Measurements from ENCODE around the gene GAB1. TPM values are rescaled to one million over a fixed set of nuclear protein-coding genes. Genes with fewer than 3 reads are reported as not detected.

GAB1 gene
- total RNA-seq, 1 experiment from 2014 or later = 3.8 TPM

- RAD21 ChIA-PET (ENCODE audit: low non-redundant PET in 1 of 2, low total read pairs in 2 of 2, uncharacterized antibody in 2 of 2, unreplicated experiment in 2 of 2) = no interaction called here
- intact Hi-C loops (cut with micrococcal nuclease) = loop anchor here (5.0 kb wide), 1 partner anchor 191 kb away; no protein-coding TSS in a partner anchor
- POLR2A ChIA-PET = no interaction called here
Measured at GRCh38 chr4:143417679-143418403, 81.2 kb downstream of the GAB1 start.

More at GRCh38 chr4:143417679-143418403, 81.2 kb downstream of the GAB1 start:
- no peak overlapping the region for H2AFZ ChIP-seq (ENCODE audit: low read depth, low read length, poor library complexity, severe bottlenecking)
- DNase-seq (ENCODE audit: low read depth, low spot score) (no peak), ATAC-seq (no peak)
- H3K9me3 ChIP-seq (ENCODE audit: control insufficient read depth in 1 of 2, insufficient read depth in 1 of 2, low read depth in 1 of 2, low read length in 2 of 2) = no peaks in the 10 kb centered on the region
- TF ChIP-seq RAD21 (IDR thresholded peaks at IDR 0.05; ENCODE audit: low read depth) (no peak), YY1 (IDR thresholded peaks at IDR 0.05; ENCODE audit: extremely low read depth, insufficient replicate concordance, low read depth, low read length) (no peak), SP1 (IDR thresholded peaks at IDR 0.05; ENCODE audit: low read depth) (no peak), SIN3A (IDR thresholded peaks at IDR 0.05; ENCODE audit: low read depth) (no peak), POLR2AphosphoS5 (IDR thresholded peaks at IDR 0.05; ENCODE audit: low read depth, low read length) (no peak), EZH2phosphoT487 (IDR thresholded peaks at IDR 0.05; ENCODE audit: borderline replicate concordance) (no peak), EZH2 (IDR thresholded peaks at IDR 0.05) (no peak), ELF1 (IDR thresholded peaks at IDR 0.05; ENCODE audit: borderline replicate concordance, low read depth) (no peak), CBX3 (IDR thresholded peaks at IDR 0.05; ENCODE audit: low read depth) (no peak), EGR1 (IDR thresholded peaks at IDR 0.05; ENCODE audit: low read depth) (no peak), JUND (IDR thresholded peaks at IDR 0.05) (no peak), FOSL1 (IDR thresholded peaks at IDR 0.05; ENCODE audit: low read depth) (no peak), SRF (IDR thresholded peaks at IDR 0.05; ENCODE audit: low read depth) (no peak), ZNF274 (IDR thresholded peaks at IDR 0.05; ENCODE audit: low read depth, low read length) (no peak), REST (IDR thresholded peaks at IDR 0.05; ENCODE audit: low read depth) (no peak), TCF7L2 (IDR thresholded peaks at IDR 0.05; ENCODE audit: borderline replicate concordance, extremely low read depth, insufficient read depth, insufficient read length) (no peak), POLR2A (IDR thresholded peaks at IDR 0.05; ENCODE audit: borderline replicate concordance, extremely low read depth, insufficient read depth, insufficient read length) (no peak)
- TF ChIP-seq, protein P1, sequence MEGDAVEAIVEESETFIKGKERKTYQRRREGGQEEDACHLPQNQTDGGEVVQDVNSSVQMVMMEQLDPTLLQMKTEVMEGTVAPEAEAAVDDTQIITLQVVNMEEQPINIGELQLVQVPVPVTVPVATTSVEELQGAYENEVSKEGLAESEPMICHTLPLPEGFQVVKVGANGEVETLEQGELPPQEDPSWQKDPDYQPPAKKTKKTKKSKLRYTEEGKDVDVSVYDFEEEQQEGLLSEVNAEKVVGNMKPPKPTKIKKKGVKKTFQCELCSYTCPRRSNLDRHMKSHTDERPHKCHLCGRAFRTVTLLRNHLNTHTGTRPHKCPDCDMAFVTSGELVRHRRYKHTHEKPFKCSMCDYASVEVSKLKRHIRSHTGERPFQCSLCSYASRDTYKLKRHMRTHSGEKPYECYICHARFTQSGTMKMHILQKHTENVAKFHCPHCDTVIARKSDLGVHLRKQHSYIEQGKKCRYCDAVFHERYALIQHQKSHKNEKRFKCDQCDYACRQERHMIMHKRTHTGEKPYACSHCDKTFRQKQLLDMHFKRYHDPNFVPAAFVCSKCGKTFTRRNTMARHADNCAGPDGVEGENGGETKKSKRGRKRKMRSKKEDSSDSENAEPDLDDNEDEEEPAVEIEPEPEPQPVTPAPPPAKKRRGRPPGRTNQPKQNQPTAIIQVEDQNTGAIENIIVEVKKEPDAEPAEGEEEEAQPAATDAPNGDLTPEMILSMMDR (IDR thresholded peaks at IDR 0.05 in 2 of 3, conservative IDR thresholded peaks at IDR 0.05 in 1 of 3; ENCODE audit: borderline replicate concordance in 1 of 3, insufficient read depth in 1 of 3, low read depth in 2 of 3, low read length in 2 of 3) = no peak
- TF ChIP-seq, protein P2, sequence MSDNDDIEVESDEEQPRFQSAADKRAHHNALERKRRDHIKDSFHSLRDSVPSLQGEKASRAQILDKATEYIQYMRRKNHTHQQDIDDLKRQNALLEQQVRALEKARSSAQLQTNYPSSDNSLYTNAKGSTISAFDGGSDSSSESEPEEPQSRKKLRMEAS (IDR thresholded peaks at IDR 0.05) = no peak
- TF ChIP-seq, protein P3, sequence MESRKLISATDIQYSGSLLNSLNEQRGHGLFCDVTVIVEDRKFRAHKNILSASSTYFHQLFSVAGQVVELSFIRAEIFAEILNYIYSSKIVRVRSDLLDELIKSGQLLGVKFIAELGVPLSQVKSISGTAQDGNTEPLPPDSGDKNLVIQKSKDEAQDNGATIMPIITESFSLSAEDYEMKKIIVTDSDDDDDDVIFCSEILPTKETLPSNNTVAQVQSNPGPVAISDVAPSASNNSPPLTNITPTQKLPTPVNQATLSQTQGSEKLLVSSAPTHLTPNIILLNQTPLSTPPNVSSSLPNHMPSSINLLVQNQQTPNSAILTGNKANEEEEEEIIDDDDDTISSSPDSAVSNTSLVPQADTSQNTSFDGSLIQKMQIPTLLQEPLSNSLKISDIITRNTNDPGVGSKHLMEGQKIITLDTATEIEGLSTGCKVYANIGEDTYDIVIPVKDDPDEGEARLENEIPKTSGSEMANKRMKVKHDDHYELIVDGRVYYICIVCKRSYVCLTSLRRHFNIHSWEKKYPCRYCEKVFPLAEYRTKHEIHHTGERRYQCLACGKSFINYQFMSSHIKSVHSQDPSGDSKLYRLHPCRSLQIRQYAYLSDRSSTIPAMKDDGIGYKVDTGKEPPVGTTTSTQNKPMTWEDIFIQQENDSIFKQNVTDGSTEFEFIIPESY (IDR thresholded peaks at IDR 0.05; ENCODE audit: extremely low read depth, insufficient replicate concordance, low read length) = no peak
- H3K4me3 ChIP-seq (replicated peaks in 1 of 2; ENCODE audit: low read depth in 1 of 2, low read length in 2 of 2) = no peak overlapping the region
- no TSS peak for BruUV-seq (replicated peaks)
- no peak overlapping the region for H3K9ac ChIP-seq (ENCODE audit: low read length)
- H3K4me2 ChIP-seq (ENCODE audit: low read length) = no peak overlapping the region
- no peaks in the 10 kb centered on the region for H3K27me3 ChIP-seq (ENCODE audit: insufficient read depth, low read length)
- no peaks in the 10 kb centered on the region for H3K9me2 ChIP-seq (ENCODE audit: insufficient read depth)
- H3K79me2 ChIP-seq (ENCODE audit: insufficient read depth, low read length) = no peaks in the 10 kb centered on the region
- H3K36me3 ChIP-seq (ENCODE audit: control insufficient read depth in 1 of 2, insufficient read depth in 2 of 2, low read length in 2 of 2) = no peaks in the 10 kb centered on the region
- H3K27ac ChIP-seq (ENCODE audit: low read depth, low read length) = no peak overlapping the region
- CTCF ChIA-PET = no interaction called here
- H3K4me1 ChIP-seq (ENCODE audit: control insufficient read depth in 1 of 2, insufficient read depth in 2 of 2, low read length in 2 of 2) = no peaks in the 10 kb centered on the region
- H4K20me1 ChIP-seq (ENCODE audit: insufficient read depth) = no peaks in the 10 kb centered on the region

Data from HCT116 (cell line).